ENCODE measurements around the gene BABAM2. TPM values are rescaled to one million over a fixed set of nuclear protein-coding genes. Genes with fewer than 3 reads are reported as not detected.

The BABAM2 gene
- total and polyA plus RNA-seq, 8 donors: 27.1 to 49.2 (median 28.4) TPM

- Histone ChIP-seq H3K9me3 (no peaks in the 10 kb centered on the region), H3K36me3 (no peaks in the 10 kb centered on the region), H3K4me3 (no peak overlapping the region), H3K27ac (no peak overlapping the region), H3K4me1 (peaks cover 0 to 3% of the 10 kb centered on the region in 2 donors), H3K27me3 (no peaks in the 10 kb centered on the region)
- intact Hi-C loops (cut with DNase I): no loop called here
- TF ChIP-seq CTCF (IDR thresholded peaks at IDR 0.05): no peak
- ATAC-seq (no peak), DNase-seq (no peak)
These were observed 393.3 kb downstream of the BABAM2 start for GRCh38 chr2:28283861-28284260.

- intact Hi-C loops (cut with DNase I): no loop called here
These were observed 396.1 kb downstream of the BABAM2 start for GRCh38 chr2:28286678-28287077.

GRCh38 chr2:28287256-28287915 is 396.9 kb downstream of the BABAM2 start:
- ATAC-seq: peak; percentile 27
- no peak for TF ChIP-seq CTCF (IDR thresholded peaks at IDR 0.05)
- intact Hi-C loops (cut with DNase I): no loop called here
- no peaks in the 10 kb centered on the region for H3K9me3 ChIP-seq
- H3K36me3 ChIP-seq: no peaks in the 10 kb centered on the region
- H3K4me1 ChIP-seq: peaks cover 0 to 3% of the 10 kb centered on the region in 2 donors
- H3K4me3 ChIP-seq: no peak overlapping the region
- DNase-seq: no peak
- no peaks in the 10 kb centered on the region for H3K27me3 ChIP-seq
- peak overlapping the region in 1 of 2 donors; percentile 33 for H3K27ac ChIP-seq

More at GRCh38 chr2:28286678-28287077, 396.1 kb downstream of the BABAM2 start:
- H3K27me3 ChIP-seq: no peaks in the 10 kb centered on the region
- H3K9me3 ChIP-seq: no peaks in the 10 kb centered on the region
- no peak overlapping the region for H3K4me3 ChIP-seq
- no peak for TF ChIP-seq CTCF (IDR thresholded peaks at IDR 0.05)
- DNase-seq (no peak), ATAC-seq (peak; percentile 30)
- no peaks in the 10 kb centered on the region for H3K36me3 ChIP-seq
- peaks cover 0 to 3% of the 10 kb centered on the region in 2 donors for H3K4me1 ChIP-seq
- H3K27ac ChIP-seq: peak overlapping the region in 1 of 2 donors; percentile 57

GRCh38 chr2:28288620-28289019 is 398.1 kb downstream of the BABAM2 start:
- no peak for TF ChIP-seq CTCF (IDR thresholded peaks at IDR 0.05)
- H3K36me3 ChIP-seq: no peaks in the 10 kb centered on the region
- ATAC-seq (no peak), DNase-seq (no peak)
- H3K9me3 ChIP-seq: no peaks in the 10 kb centered on the region
- peaks cover 0 to 3% of the 10 kb centered on the region in 2 donors for H3K4me1 ChIP-seq
- H3K4me3 ChIP-seq: no peak overlapping the region
- H3K27me3 ChIP-seq: no peaks in the 10 kb centered on the region
- H3K27ac ChIP-seq: no peak overlapping the region
- intact Hi-C loops (cut with DNase I): no loop called here

- H3K27ac ChIP-seq: no peak overlapping the region
- no peaks in the 10 kb centered on the region for H3K27me3 ChIP-seq
- no peaks in the 10 kb centered on the region for H3K9me3 ChIP-seq
- ATAC-seq: no peak
- TF ChIP-seq CTCF (IDR thresholded peaks at IDR 0.05): no peak
- DNase-seq: no peak
- H3K36me3 ChIP-seq: no peaks in the 10 kb centered on the region
- peaks cover 0 to 3% of the 10 kb centered on the region in 2 donors for H3K4me1 ChIP-seq
- no peak overlapping the region for H3K4me3 ChIP-seq
- intact Hi-C loops (cut with DNase I): no loop called here
These were observed 401.4 kb downstream of the BABAM2 start for GRCh38 chr2:28291811-28292440.

Measured in left lung (tissue), 10 donors.